Body of pancreas (tissue), 4 donors: Measurements from ENCODE around the gene AUTS2. TPM values are rescaled to one million over a fixed set of nuclear protein-coding genes. Genes with fewer than 3 reads are reported as not detected.

ENCODE experiments used
- ATAC-seq: fragments of 150-250 bp; one replicate; pipeline ENCODE4 v1.9.1; 2016
- DNase-seq, 4 donors: peaks; one replicate each; pipeline ENCODE4 v3.0.0-alpha.2; 2019
- H3K27ac ChIP-seq, 4 donors: fragments of 200-600 bp; sonication (generic); 1 replicate in 3 of 4; 2 replicates in 1 of 4; pipeline versions ENCODE4 v1.5.1 to v1.6.1; 2016 to 2019; ENCODE audit warnings: mild to moderate bottlenecking in 1 of 4, mixed read lengths in 1 of 4, moderate library complexity in 1 of 4
- H3K27me3 ChIP-seq, 2 donors: fragments of 200-600 bp; sonication (generic); one replicate each; pipeline ENCODE4 v1.6.0; 2016; ENCODE audit warnings: mild to moderate bottlenecking in 1 of 2
- H3K36me3 ChIP-seq, 2 donors: fragments of 200-600 bp; sonication (generic); replicated peaks in 1 of 2; 2 replicates each; pipeline ENCODE4 v1.5.1; 2016; ENCODE audit warnings: low read depth in 2 of 2; ENCODE audit not compliant: insufficient read depth in 1 of 2
- H3K4me1 ChIP-seq: fragments of 200-600 bp; sonication (generic); one replicate; pipeline ENCODE4 v1.6.0; 2016
- H3K4me3 ChIP-seq, 2 donors: fragments of 200-600 bp; sonication (generic); 1 replicate in 1 of 2; 2 replicates in 1 of 2; pipeline ENCODE4 v1.5.1; 2016 to 2019
- H3K9me3 ChIP-seq, 3 donors: fragments of 200-600 bp; sonication (generic); 1 replicate in 2 of 3; 2 replicates in 1 of 3; pipeline ENCODE4 v1.5.1; 2016
- CTCF ChIP-seq, 7 experiments: fragments of 450-650 bp in 4 of 7; fragments of 200-600 bp in 3 of 7; sonication (generic) in 3 of 7; IDR thresholded peaks; one replicate each; pipeline ENCODE4 v1.5.1; 2016 to 2019; ENCODE audit warnings: antibody characterized with exemption in 7 of 7
- POLR2A ChIP-seq, 3 donors: fragments of 450-650 bp; IDR thresholded peaks; one replicate each; pipeline ENCODE4 v1.6.1; 2016; ENCODE audit warnings: antibody characterized with exemption in 3 of 3, mild to moderate bottlenecking in 2 of 3
- WGBS, 2 donors: methylation state at CpG; one replicate each; pipeline ENCODE4 v1.1.5; 2017; 5-methylcytosine and 5-hydroxymethylcytosine counted together
- intact Hi-C: fragments of 100-400 bp; cut with DNase I; formaldehyde crosslinking; loops from one replicate; pipeline ENCODE4 v1.15.1; 2023
- total RNA-seq, 2 donors: library from RNA; depleted of rRNA; stranded (reverse); fragments of >200 nt; gene quantifications; one replicate each; pipeline ENCODE4 v1.1.0, GENCODE V29; 2016

Gene AUTS2
- total RNA-seq, 2 donors from 2014 or later, result 11.7 to 18.5 TPM

DNA sequence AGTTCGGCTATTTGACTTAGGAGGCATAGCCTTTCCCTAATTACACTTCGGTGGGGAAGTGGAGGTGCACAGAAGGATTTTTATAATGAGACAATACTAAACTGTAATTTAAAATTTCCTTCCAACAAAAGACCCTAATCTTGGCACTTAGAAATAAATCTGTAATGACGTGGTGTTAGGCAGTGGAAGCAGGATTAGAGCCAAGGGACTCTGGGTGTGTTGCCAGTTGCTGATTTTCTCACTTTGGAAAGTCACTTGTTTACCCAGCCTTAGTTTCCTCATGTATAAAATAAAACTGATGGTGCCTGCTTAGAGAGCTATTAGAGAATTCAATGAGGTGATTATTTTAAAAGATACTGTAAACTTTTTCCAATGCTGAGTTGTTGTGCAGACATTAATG is 287.2 kb downstream of the AUTS2 start:
- intact Hi-C loops, result no loop called here

GRCh38 chr7:69889338-69889975 is 291.2 kb downstream of the AUTS2 start:
- 72 to 81% methylated on average over 6 of the region's 6 CpGs for WGBS, 2 donors
- no peak for TF ChIP-seq POLR2A (IDR thresholded peaks at IDR 0.05)
- TF ChIP-seq CTCF (IDR thresholded peaks at IDR 0.05), result no peak
- intact Hi-C loops, result no loop called here

More for the DNA sequence above, 287.2 kb downstream of the AUTS2 start:
- Histone ChIP-seq H3K4me1 (no peaks in the 10 kb centered on the region), H3K36me3 (no peaks in the 10 kb centered on the region), H3K27me3 (no peaks in the 10 kb centered on the region), H3K9me3 (no peaks in the 10 kb centered on the region), H3K27ac (no peak overlapping the region), H3K4me3 (no peak overlapping the region)
- TF ChIP-seq CTCF (IDR thresholded peaks at IDR 0.05), result no peak
- no peak for TF ChIP-seq POLR2A (IDR thresholded peaks at IDR 0.05)
- WGBS, 2 donors, result 37 to 38% methylated on average over 3 of the region's 3 CpGs
- ATAC-seq (no peak), DNase-seq (no peak)

DNA sequence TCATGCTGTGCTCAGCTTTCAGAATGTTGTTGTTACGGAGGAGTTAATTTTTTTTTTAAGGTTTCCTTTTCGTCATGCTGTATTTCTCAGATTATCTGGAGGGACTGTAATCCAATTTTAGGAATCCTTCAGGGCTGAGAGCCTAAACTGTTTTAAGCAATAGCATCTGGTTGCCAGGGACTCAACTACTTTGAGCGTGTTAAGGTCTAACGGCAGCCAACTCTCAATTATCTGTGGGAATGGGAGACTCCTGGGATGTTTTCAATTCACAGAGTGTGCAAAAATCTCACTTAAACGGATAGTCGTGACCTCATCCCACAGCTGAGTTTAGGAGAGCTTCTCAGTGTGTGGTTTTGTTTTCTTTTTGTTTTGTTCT is 291.7 kb downstream of the AUTS2 start:
- Histone ChIP-seq H3K4me3 (no peak overlapping the region), H3K27me3 (no peaks in the 10 kb centered on the region), H3K36me3 (no peaks in the 10 kb centered on the region), H3K4me1 (no peaks in the 10 kb centered on the region), H3K27ac (no peak overlapping the region), H3K9me3 (no peaks in the 10 kb centered on the region)
- WGBS, 2 donors, result 66 to 73% methylated on average over 6 of the region's 6 CpGs
- intact Hi-C loops, result no loop called here
- DNase-seq (no peak), ATAC-seq (no peak)
- no peak for TF ChIP-seq POLR2A (IDR thresholded peaks at IDR 0.05)
- TF ChIP-seq CTCF (IDR thresholded peaks at IDR 0.05), result no peak

More at GRCh38 chr7:69889338-69889975, 291.2 kb downstream of the AUTS2 start:
- Histone ChIP-seq H3K36me3 (no peaks in the 10 kb centered on the region), H3K9me3 (no peaks in the 10 kb centered on the region), H3K4me3 (no peak overlapping the region), H3K27me3 (no peaks in the 10 kb centered on the region), H3K4me1 (no peaks in the 10 kb centered on the region), H3K27ac (no peak overlapping the region)
- no peak for ATAC-seq
- no peak for DNase-seq

- intact Hi-C loops, result no loop called here
- no peak for ATAC-seq
- Histone ChIP-seq H3K4me3 (no peak overlapping the region), H3K36me3 (no peaks in the 10 kb centered on the region), H3K9me3 (no peaks in the 10 kb centered on the region), H3K4me1 (no peaks in the 10 kb centered on the region), H3K27ac (no peak overlapping the region), H3K27me3 (no peaks in the 10 kb centered on the region)
- no peak for TF ChIP-seq POLR2A (IDR thresholded peaks at IDR 0.05)
- no peak for TF ChIP-seq CTCF (IDR thresholded peaks at IDR 0.05)
- DNase-seq, result no peak
These were observed 294.5 kb downstream of the AUTS2 start for GRCh38 chr7:69892790-69893189.

- 59 to 66% methylated on average over 3 of the region's 3 CpGs for WGBS, 2 donors
- Histone ChIP-seq H3K4me3 (no peak overlapping the region), H3K36me3 (no peaks in the 10 kb centered on the region), H3K27me3 (no peaks in the 10 kb centered on the region), H3K9me3 (no peaks in the 10 kb centered on the region), H3K4me1 (no peaks in the 10 kb centered on the region), H3K27ac (no peak overlapping the region)
- ATAC-seq (no peak), DNase-seq (no peak)
- intact Hi-C loops, result no loop called here
- TF ChIP-seq POLR2A (IDR thresholded peaks at IDR 0.05) (no peak), CTCF (IDR thresholded peaks at IDR 0.05) (peak in 1 of 7 experiments; percentile 5)
These were observed 295.6 kb downstream of the AUTS2 start for GRCh38 chr7:69893906-69894305.
